OCI-LY7 (cell line): ENCODE measurements around the gene SLC24A2. TPM values are rescaled to one million over a fixed set of nuclear protein-coding genes. Genes with fewer than 3 reads are reported as not detected.

Experiments
- BruUV-seq: library from RNA; stranded (reverse); fragments of 400-500 nt; replicated peaks from 2 replicates; lab custom pipeline; 2021; lab: Mats Ljungman, UMichigan
- CTCF ChIA-PET: fragments of 300-600 bp; sonication (Branson Sonifier 250); formaldehyde crosslinking; loops from one replicate; lab custom pipeline; 2022; ENCODE audit warnings: antibody characterized with exemption; ENCODE audit not compliant: unreplicated experiment; lab: Charles Lee
- POLR2A ChIA-PET: fragments of 300-600 bp; sonication (Branson Sonifier 250); formaldehyde crosslinking; loops from one replicate; lab custom pipeline; 2022; ENCODE audit warnings: antibody characterized with exemption; lab: Charles Lee
- DNase-seq: peaks from one replicate; pipeline ENCODE4 v3.0.0-alpha.2; 2015; ENCODE audit warnings: low spot score
- H2AFZ ChIP-seq: fragments of 200-600 bp; sonication (generic), shearing (Covaris generic); 2 replicates; pipeline ENCODE4 v1.6.1; 2014; ENCODE audit warnings: mild to moderate bottlenecking, antibody characterized with exemption, low read length, moderate library complexity
- H3K27ac ChIP-seq: fragments of 200-600 bp; sonication (generic); 2 replicates; pipeline ENCODE4 v1.5.1; 2014; ENCODE audit warnings: mixed run types, low read depth, mild to moderate bottlenecking, moderate library complexity, low read length, inconsistent platforms; ENCODE audit not compliant: poor library complexity, severe bottlenecking
- H3K36me3 ChIP-seq: fragments of 200-600 bp; sonication (generic); 2 replicates; pipeline ENCODE4 v1.6.1; 2014; ENCODE audit warnings: mild to moderate bottlenecking, antibody characterized with exemption, low read length, moderate library complexity, mixed read lengths; ENCODE audit not compliant: insufficient read depth
- H3K4me1 ChIP-seq: fragments of 200-600 bp; sonication (generic); 2 replicates; pipeline ENCODE4 v1.5.1; 2014; ENCODE audit warnings: mild to moderate bottlenecking, low read length; ENCODE audit not compliant: insufficient read depth, poor library complexity, severe bottlenecking
- H3K4me2 ChIP-seq: fragments of 200-600 bp; sonication (generic); 2 replicates; pipeline ENCODE4 v1.6.1; 2014; ENCODE audit warnings: mild to moderate bottlenecking, low read length
- H3K4me3 ChIP-seq: fragments of 200-600 bp; sonication (generic); 2 replicates; pipeline ENCODE4 v1.5.1; 2014; ENCODE audit warnings: mild to moderate bottlenecking, low read depth, low read length; ENCODE audit not compliant: poor library complexity, severe bottlenecking
- H3K79me2 ChIP-seq: fragments of 200-600 bp; sonication (generic); 2 replicates; pipeline ENCODE4 v1.6.1; 2016; ENCODE audit warnings: low read depth, mild to moderate bottlenecking, low read length, moderate library complexity, mixed read lengths; ENCODE audit not compliant: insufficient read depth
- H3K9me2 ChIP-seq: fragments of 200-600 bp; sonication (generic); 2 replicates; pipeline ENCODE4 v1.6.1; 2016; ENCODE audit warnings: mild to moderate bottlenecking, low read length, mixed read lengths; ENCODE audit not compliant: insufficient read depth
- H3K9me3 ChIP-seq: fragments of 200-600 bp; sonication (generic); 2 replicates; pipeline ENCODE4 v1.6.1; 2014; ENCODE audit warnings: mild to moderate bottlenecking, mixed run types, low read length, mixed read lengths
- H4K20me1 ChIP-seq: fragments of 200-600 bp; sonication (generic); 2 replicates; pipeline ENCODE4 v1.6.1; 2014; ENCODE audit warnings: mild to moderate bottlenecking, antibody characterized with exemption, low read length, moderate library complexity, mixed read lengths; ENCODE audit not compliant: insufficient read depth
- CTCF ChIP-seq: fragments of 200-600 bp; sonication (generic); conservative IDR thresholded peaks from 2 replicates; pipeline ENCODE4 v1.5.1; 2014; ENCODE audit warnings: mild to moderate bottlenecking, antibody characterized with exemption, low read length, moderate library complexity, mixed read lengths
- EZH2phosphoT487 ChIP-seq: fragments of 200-600 bp; sonication (generic); IDR thresholded peaks from 2 replicates; pipeline ENCODE4 v1.6.1; 2018; ENCODE audit warnings: low read depth, borderline replicate concordance, mild to moderate bottlenecking, mixed run types, antibody characterized with exemption, low read length, moderate library complexity, mixed read lengths
- intact Hi-C: fragments of 100-400 bp; cut with micrococcal nuclease; formaldehyde crosslinking; loops from one replicate; pipeline ENCODE4 v1.10.0; 2022; ENCODE audit not compliant: unreplicated experiment
- total RNA-seq, 2 experiments: library from RNA; depleted of rRNA in 1 of 2; stranded (reverse); fragments of >200 nt in 1 of 2; shearing (Covaris generic) in 1 of 2; gene quantifications; 2 replicates each; pipeline ENCODE4 v1.2.3, GENCODE V29; 2014 to 2022

The SLC24A2 gene
- total RNA-seq, 2 experiments from 2014 or later: not detected

GRCh38 chr9:19784136-19784535, 4.7 kb downstream of the SLC24A2 start:
- Histone ChIP-seq H3K79me2 (no peaks in the 10 kb centered on the region), H3K4me3 (no peak overlapping the region), H3K9me2 (no peaks in the 10 kb centered on the region), H4K20me1 (no peaks in the 10 kb centered on the region), H3K4me2 (no peak overlapping the region), H2AFZ (no peak overlapping the region), H3K27ac (no peak overlapping the region), H3K36me3 (no peaks in the 10 kb centered on the region), H3K9me3 (no peaks in the 10 kb centered on the region), H3K4me1 (no peaks in the 10 kb centered on the region)
- ChIA-PET CTCF (no interaction called here), POLR2A (no interaction called here)
- no peak for TF ChIP-seq CTCF
- no peak for TF ChIP-seq EZH2phosphoT487
- no peak for DNase-seq
- intact Hi-C loops: no loop called here
- BruUV-seq: no TSS peak

- ChIA-PET CTCF (no interaction called here), POLR2A (interaction anchor here (0.6 kb wide), 2 partner anchors 27 to 1082 kb away, joined by 4 to 5 read pairs; no protein-coding TSS in a partner anchor)
- H3K4me3 ChIP-seq: no peak overlapping the region
- no peaks in the 10 kb centered on the region for H4K20me1 ChIP-seq
- no peak for DNase-seq
- H2AFZ ChIP-seq: no peak overlapping the region
- H3K27ac ChIP-seq: no peak overlapping the region
- H3K9me3 ChIP-seq: no peaks in the 10 kb centered on the region
- H3K9me2 ChIP-seq: no peaks in the 10 kb centered on the region
- intact Hi-C loops: no loop called here
- H3K4me2 ChIP-seq: no peak overlapping the region
- no peaks in the 10 kb centered on the region for H3K79me2 ChIP-seq
- TF ChIP-seq CTCF (no peak), EZH2phosphoT487 (no peak)
- no TSS peak for BruUV-seq
- H3K36me3 ChIP-seq: no peaks in the 10 kb centered on the region
- H3K4me1 ChIP-seq: no peaks in the 10 kb centered on the region
These were observed 5.3 kb downstream of the SLC24A2 start for GRCh38 chr9:19783500-19783899.

- Histone ChIP-seq H2AFZ (no peak overlapping the region), H4K20me1 (no peaks in the 10 kb centered on the region; the same call in 1 of the 2 replicates), H3K27ac (no peak overlapping the region), H3K4me2 (no peak overlapping the region), H3K4me1 (no peaks in the 10 kb centered on the region), H3K9me2 (no peaks in the 10 kb centered on the region), H3K4me3 (no peak overlapping the region), H3K36me3 (no peaks in the 10 kb centered on the region), H3K9me3 (no peaks in the 10 kb centered on the region), H3K79me2 (no peaks in the 10 kb centered on the region)
- TF ChIP-seq EZH2phosphoT487 (no peak), CTCF (no peak)
- ChIA-PET POLR2A (no interaction called here), CTCF (no interaction called here)
- no peak for DNase-seq
- BruUV-seq: no TSS peak
- intact Hi-C loops: no loop called here
These were observed 6.8 kb downstream of the SLC24A2 start for GRCh38 chr9:19782005-19782404.
